Endothelial cell of umbilical vein (primary cell): ENCODE measurements around the gene NDUFS4. TPM values are rescaled to one million over a fixed set of nuclear protein-coding genes. Genes with fewer than 3 reads are reported as not detected.

Experiments
- BruUV-seq: library from RNA; stranded (reverse); fragments of 400-500 nt; replicated peaks from 2 replicates; lab custom pipeline; 2021; lab: Mats Ljungman, UMichigan
- CTCF ChIA-PET: fragments of 300-600, 350-600 bp; sonication (Branson Sonifier 250); formaldehyde crosslinking; loops from one replicate; lab custom pipeline; 2021; ENCODE audit warnings: antibody characterized with exemption, inconsistent platforms; lab: Charles Lee
- POLR2A ChIA-PET: fragments of 300-600, 350-600 bp; sonication (Branson Sonifier 250); formaldehyde crosslinking; loops from one replicate; lab custom pipeline; 2021; ENCODE audit warnings: antibody characterized with exemption, inconsistent platforms; lab: Charles Lee
- DNase-seq: peaks from one replicate; pipeline ENCODE4 v3.0.0-alpha.2; 2011; ENCODE audit warnings: low read depth, low spot score
- FAIRE-seq: peaks from 2 replicates; lab custom pipeline; 2011; peaks lifted over from hg19 to GRCh38; lab: Jason Lieb, UNC
- H2AFZ ChIP-seq: 2 replicates; pipeline ENCODE4 v1.6.0; 2012; ENCODE audit warnings: low read depth, low read length, control low read depth, inconsistent platforms
- H3K27ac ChIP-seq: 2 replicates; pipeline ENCODE4 v1.5.1; 2011; ENCODE audit warnings: low read depth, mild to moderate bottlenecking, control low read depth, low read length, moderate library complexity; ENCODE audit not compliant: insufficient read depth
- H3K27me3 ChIP-seq, 2 experiments: 2 replicates each; pipeline versions ENCODE4 v1.6.0 to v1.6.1; 2011; ENCODE audit warnings: low read length in 2 of 2, mixed read lengths in 1 of 2; ENCODE audit not compliant: control insufficient read depth in 2 of 2, insufficient read depth in 2 of 2
- H3K36me3 ChIP-seq, 2 experiments: 2 replicates in 1 of 2; 3 replicates in 1 of 2; pipeline ENCODE4 v1.5.1; 2011; ENCODE audit warnings: low read length in 2 of 2, mild to moderate bottlenecking in 1 of 2, moderate library complexity in 1 of 2; ENCODE audit not compliant: control insufficient read depth in 2 of 2, insufficient read depth in 2 of 2; ENCODE audit errors: extremely low read depth in 1 of 2
- H3K4me1 ChIP-seq: 3 replicates; pipeline ENCODE4 v1.5.1; 2011; ENCODE audit warnings: mild to moderate bottlenecking, low read length; ENCODE audit not compliant: control insufficient read depth, insufficient read depth; ENCODE audit errors: extremely low read depth
- H3K4me2 ChIP-seq: 2 replicates; pipeline ENCODE4 v1.6.1; 2011; ENCODE audit warnings: low read length, control low read depth, mixed read lengths; ENCODE audit not compliant: insufficient read depth
- H3K4me3 ChIP-seq, 3 experiments: fragments of 200-600 bp in 1 of 3; sonication (generic), shearing (Covaris generic) in 1 of 3; replicated peaks in 1 of 3; 2 replicates each; pipeline ENCODE4 v1.5.1; 2011 to 2016; ENCODE audit warnings: control low read depth in 3 of 3, low read length in 3 of 3, mild to moderate bottlenecking in 2 of 3, inconsistent platforms in 1 of 3, low read depth in 1 of 3, moderate library complexity in 1 of 3; ENCODE audit not compliant: insufficient read depth in 1 of 3
- H3K79me2 ChIP-seq: 2 replicates; pipeline ENCODE4 v1.6.0; 2012; ENCODE audit warnings: low read length, inconsistent platforms; ENCODE audit not compliant: control insufficient read depth, insufficient read depth
- H3K9ac ChIP-seq: replicated peaks from 2 replicates; pipeline ENCODE3; 2011; ENCODE audit warnings: low read length, control low read depth; ENCODE audit not compliant: insufficient read depth; ENCODE audit errors: extremely low read depth
- H3K9me1 ChIP-seq: replicated peaks from 3 replicates; pipeline ENCODE4 v1.6.0; 2011; ENCODE audit warnings: mild to moderate bottlenecking, low read length; ENCODE audit not compliant: control insufficient read depth, insufficient read depth; ENCODE audit errors: extremely low read depth
- H3K9me3 ChIP-seq: replicated peaks from 2 replicates; pipeline ENCODE4 v1.5.1; 2012; ENCODE audit warnings: low read length, inconsistent platforms; ENCODE audit not compliant: control insufficient read depth, insufficient read depth
- H4K20me1 ChIP-seq: replicated peaks from 2 replicates; pipeline ENCODE3; 2011; ENCODE audit warnings: mild to moderate bottlenecking, low read length; ENCODE audit not compliant: control insufficient read depth, insufficient read depth; ENCODE audit errors: extremely low read depth
- CTCF ChIP-seq, 2 donors: IDR thresholded peaks; 1 replicate in 1 of 2; 2 replicates in 1 of 2; pipeline ENCODE4 v1.5.1; 2011; ENCODE audit warnings: low read length in 2 of 2, mild to moderate bottlenecking in 2 of 2, moderate library complexity in 2 of 2, control low read depth in 1 of 2, inconsistent platforms in 1 of 2, low read depth in 1 of 2; ENCODE audit not compliant: insufficient read depth in 1 of 2; ENCODE audit errors: extremely low read depth in 1 of 2
- EZH2 ChIP-seq: IDR thresholded peaks from 2 replicates; pipeline ENCODE4 v1.6.1; 2012; ENCODE audit warnings: borderline replicate concordance, low read depth, mild to moderate bottlenecking, moderate library complexity, low read length, inconsistent platforms; ENCODE audit not compliant: severe bottlenecking
- FOS ChIP-seq: IDR thresholded peaks from 2 replicates; pipeline ENCODE4 v1.6.1; 2011; ENCODE audit warnings: mild to moderate bottlenecking, low read length, moderate library complexity, borderline replicate concordance; ENCODE audit not compliant: insufficient read depth
- GATA2 ChIP-seq: IDR thresholded peaks from 2 replicates; pipeline ENCODE4 v1.7.0; 2011; ENCODE audit warnings: low read depth, mild to moderate bottlenecking, moderate library complexity, mixed read lengths, low read length; ENCODE audit not compliant: insufficient read length, insufficient read depth
- JUN ChIP-seq: IDR thresholded peaks from 2 replicates; pipeline ENCODE4 v1.6.1; 2011; ENCODE audit warnings: borderline replicate concordance, low read depth; ENCODE audit not compliant: insufficient read length, insufficient read depth
- MAX ChIP-seq: IDR thresholded peaks from 2 replicates; pipeline ENCODE4 v1.6.1; 2011; ENCODE audit not compliant: insufficient read depth, insufficient read length
- MYC ChIP-seq: IDR thresholded peaks from one replicate; pipeline ENCODE4 v1.6.1; 2011; ENCODE audit warnings: mild to moderate bottlenecking, low read depth, low read length
- POLR2A ChIP-seq: IDR thresholded peaks from 2 replicates; pipeline ENCODE4 v1.6.1; 2012; ENCODE audit warnings: low read depth, mild to moderate bottlenecking, control low read depth, low read length
- POLR2AphosphoS5 ChIP-seq: IDR thresholded peaks from 2 replicates; pipeline ENCODE4 v1.6.1; 2012; ENCODE audit warnings: low read depth, mild to moderate bottlenecking, control low read depth, low read length, moderate library complexity; ENCODE audit not compliant: insufficient read depth
- dilution Hi-C: fragments of 300-500 bp; cut with MboI; formaldehyde crosslinking; loops from one replicate; pipeline ENCODE4 v1.15.0; 2019; ENCODE audit warnings: low sequenced_read_pairs; ENCODE audit not compliant: extremely low pct_ligation_motif_present
- intact Hi-C: fragments of 100-400 bp; cut with micrococcal nuclease; formaldehyde crosslinking; loops from one replicate; pipeline ENCODE4 v1.10.0; 2022
- polyA plus RNA-seq, 4 experiments: library from polyadenylated mRNA; depleted of rRNA in 3 of 4; stranded (reverse) in 3 of 4; unstranded in 1 of 4; fragments of >200 nt; gene quantifications; 2 replicates each; pipeline versions ENCODE4 v1.2.1 to v1.2.3, GENCODE V29; 2011 to 2012; ENCODE audit warnings: missing spikeins in 1 of 4
- total RNA-seq: library from RNA; stranded (reverse); gene quantifications from 2 replicates; pipeline ENCODE4 v1.2.3, GENCODE V29; 2021

Gene NDUFS4
- total and polyA plus RNA-seq, 2 donors (not counting 3 experiments of a cell fraction or from before 2014, with no cell fraction given), result 70.4 to 76.2 TPM

- Histone ChIP-seq H3K36me3 (no peaks in the 10 kb centered on the region), H3K27ac (no peak overlapping the region), H3K4me2 (no peak overlapping the region), H4K20me1 (no peaks in the 10 kb centered on the region), H3K9me3 (no peaks in the 10 kb centered on the region), H3K79me2 (no peaks in the 10 kb centered on the region), H3K9me1 (no peaks in the 10 kb centered on the region), H3K27me3 (no peaks in the 10 kb centered on the region), H3K4me1 (no peaks in the 10 kb centered on the region), H3K4me3 (no peak overlapping the region), H2AFZ (no peak overlapping the region), H3K9ac (no peak overlapping the region)
- dilution Hi-C loops (no loop called here), intact Hi-C loops (no loop called here)
- ChIA-PET POLR2A (no interaction called here), CTCF (no interaction called here)
- TF ChIP-seq FOS (no peak), JUN (no peak), MYC (no peak), EZH2 (no peak), GATA2 (no peak), MAX (no peak), CTCF (IDR thresholded peaks at IDR 0.05; ENCODE audit: extremely low read depth in 1 of 2, insufficient read depth in 1 of 2, low read depth in 1 of 2, low read length in 2 of 2) (no peak), POLR2A (no peak), POLR2AphosphoS5 (no peak)
- FAIRE-seq (no peak), DNase-seq (no peak)
- no TSS peak for BruUV-seq
These were observed 120.6 kb downstream of the NDUFS4 start for GRCh38 chr5:53681079-53681478.
